IPS-NIHi11 (cell line): ENCODE results near the gene HSPH1.
A peak's percentile ranks its signal among the peaks of the same experiment; 100 is the strongest.

ENCODE experiments used
- DNase-seq: peaks from one replicate; pipeline ENCODE4 v3.0.0; 2012; ENCODE audit warnings: mixed read lengths, low spot score

The HSPH1 gene

DNA sequence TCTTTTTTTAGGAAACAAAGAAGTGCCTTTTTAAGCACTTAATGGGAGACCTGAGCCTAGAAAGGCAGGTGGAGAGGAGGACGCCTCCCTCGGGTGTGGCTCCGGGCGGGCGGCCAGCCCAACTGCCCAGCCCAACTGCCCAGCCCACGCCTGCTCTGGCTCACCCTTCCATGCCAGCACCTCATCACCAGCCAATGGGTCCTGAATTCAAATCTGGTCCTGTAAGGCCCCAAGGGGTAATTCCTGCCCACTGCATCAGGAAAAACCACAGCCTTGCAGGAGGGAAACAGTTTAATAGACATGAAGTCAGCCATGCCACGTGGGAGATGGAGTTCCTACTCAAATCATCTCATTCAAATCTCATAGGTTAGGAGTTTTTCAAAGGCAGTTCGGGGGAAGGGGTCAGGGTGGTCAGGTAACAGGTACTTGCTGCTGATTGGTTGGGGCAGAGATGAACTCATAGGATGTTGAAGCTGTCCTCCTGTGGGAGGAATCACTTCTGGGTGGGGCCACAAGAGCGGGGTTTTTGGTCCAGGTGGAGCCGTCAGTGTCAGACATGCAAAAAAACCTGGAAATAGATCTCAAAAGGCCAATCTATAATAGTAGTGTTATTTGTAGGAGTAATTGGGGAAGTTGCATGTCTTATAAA, 64.9 kb downstream of the HSPH1 start:
- peak; percentile 35 for DNase-seq

DNA sequence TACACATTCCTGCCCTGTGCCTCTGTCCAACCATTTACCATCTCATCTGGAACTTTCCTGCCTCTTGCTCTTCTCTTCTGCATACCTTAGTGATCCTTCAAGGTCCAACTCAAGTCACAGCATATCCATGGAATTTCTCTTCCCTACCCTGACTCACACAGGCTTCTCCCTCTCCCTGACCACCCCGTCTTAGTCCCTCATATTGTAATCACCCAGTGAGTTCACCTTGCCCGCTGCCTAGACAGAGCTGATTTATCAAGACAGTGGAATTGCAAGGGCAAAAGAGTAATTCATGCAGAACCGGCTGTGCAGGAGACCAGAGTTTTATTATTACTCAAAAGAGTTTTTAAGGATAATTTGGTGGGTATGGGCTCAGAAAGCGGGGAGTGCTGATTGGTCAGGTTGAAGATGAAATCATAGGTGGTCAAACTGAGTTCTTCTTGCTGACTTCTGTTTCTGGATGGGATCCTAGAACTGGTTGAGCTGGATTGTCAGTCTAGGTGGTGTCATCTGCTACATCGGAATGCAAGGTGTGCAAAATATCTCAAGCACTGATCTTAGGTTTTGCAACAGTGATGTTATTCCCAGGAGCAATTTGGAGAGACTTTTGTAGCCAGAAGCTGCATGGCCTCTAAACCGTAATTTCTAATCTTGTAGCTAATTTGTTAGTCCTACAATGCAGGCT, 67.2 kb downstream of the HSPH1 start:
- DNase-seq: no peak

- no peak for DNase-seq
Observed at GRCh38 chr13:31093145-31093885, 68.4 kb downstream of the HSPH1 start.

DNA sequence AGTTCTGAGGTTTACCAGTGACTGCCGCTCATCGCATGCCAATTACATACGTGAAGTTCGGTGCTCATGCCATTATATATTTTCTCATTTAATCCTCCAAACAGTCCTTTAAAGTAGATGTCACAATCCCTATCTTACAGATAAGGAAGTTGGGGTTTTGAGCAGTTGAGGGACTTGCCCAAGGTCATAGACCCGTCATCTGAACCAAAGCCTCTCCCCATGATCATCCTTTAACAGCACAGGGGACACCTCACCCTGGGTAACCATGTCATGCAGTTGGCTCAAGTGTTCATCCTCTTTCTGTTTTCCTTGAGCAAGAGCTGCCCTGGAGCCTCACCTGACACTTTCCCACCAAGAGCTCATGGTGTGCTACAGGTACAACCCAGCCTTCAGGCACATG, 69.1 kb downstream of the HSPH1 start:
- no peak for DNase-seq

GRCh38 chr13:31090961-31091624, 70.6 kb downstream of the HSPH1 start:
- DNase-seq: no peak

- DNase-seq: no peak
Observed at GRCh38 chr13:31090096-31090495, 71.6 kb downstream of the HSPH1 start.

GRCh38 chr13:31089649-31090048, 72.1 kb downstream of the HSPH1 start:
- no peak for DNase-seq

- no peak for DNase-seq
Observed at GRCh38 chr13:31088826-31089420, 72.8 kb downstream of the HSPH1 start.
